AG04450 (cell line): ENCODE data around the gene GPC2. TPM values are rescaled to one million over a fixed set of nuclear protein-coding genes. Genes with fewer than 3 reads are reported as not detected.

ENCODE experiments used
- CTCF ChIA-PET: fragments of 300-600, 350-600 bp; formaldehyde crosslinking; extraction: SDS; loops from one replicate; lab custom pipeline; 2022; ENCODE audit warnings: antibody characterized with exemption, inconsistent platforms; lab: Charles Lee
- POLR2A ChIA-PET: fragments of 350-600 bp; formaldehyde crosslinking; extraction: SDS; loops from one replicate; lab custom pipeline; 2021; ENCODE audit warnings: antibody characterized with exemption, inconsistent platforms; lab: Yijun Ruan, JAX
- DNase-seq: peaks from one replicate; pipeline ENCODE4 v3.0.0-alpha.2; 2011; ENCODE audit warnings: low read depth, low spot score
- H3K27ac ChIP-seq: one replicate; pipeline ENCODE4 v1.5.1; 2012; ENCODE audit warnings: low read depth, low read length, control low read depth
- H3K27me3 ChIP-seq: one replicate; pipeline ENCODE4 v1.6.0; 2012; ENCODE audit warnings: low read length; ENCODE audit not compliant: control insufficient read depth, insufficient read depth
- H3K4me3 ChIP-seq: 2 replicates; pipeline ENCODE4 v1.5.1; 2011; ENCODE audit warnings: mild to moderate bottlenecking, low read depth, low read length, control low read depth
- H3K9me3 ChIP-seq: 2 replicates; pipeline ENCODE4 v1.5.1; 2012; ENCODE audit warnings: low read length; ENCODE audit not compliant: control insufficient read depth, insufficient read depth
- polyA plus RNA-seq: library from polyadenylated mRNA; depleted of rRNA; stranded (reverse); fragments of >200 nt; gene quantifications from 2 replicates; pipeline ENCODE4 v1.2.3, GENCODE V29; 2011
- TF ChIP-seq, protein P1 (sequence below): IDR thresholded peaks from 2 replicates; pipeline ENCODE4 v1.5.1; 2011; ENCODE audit warnings: low read depth, low read length, control low read depth, inconsistent platforms

The GPC2 gene
- polyA plus RNA-seq, 1 experiment: 2.6 TPM

DNA sequence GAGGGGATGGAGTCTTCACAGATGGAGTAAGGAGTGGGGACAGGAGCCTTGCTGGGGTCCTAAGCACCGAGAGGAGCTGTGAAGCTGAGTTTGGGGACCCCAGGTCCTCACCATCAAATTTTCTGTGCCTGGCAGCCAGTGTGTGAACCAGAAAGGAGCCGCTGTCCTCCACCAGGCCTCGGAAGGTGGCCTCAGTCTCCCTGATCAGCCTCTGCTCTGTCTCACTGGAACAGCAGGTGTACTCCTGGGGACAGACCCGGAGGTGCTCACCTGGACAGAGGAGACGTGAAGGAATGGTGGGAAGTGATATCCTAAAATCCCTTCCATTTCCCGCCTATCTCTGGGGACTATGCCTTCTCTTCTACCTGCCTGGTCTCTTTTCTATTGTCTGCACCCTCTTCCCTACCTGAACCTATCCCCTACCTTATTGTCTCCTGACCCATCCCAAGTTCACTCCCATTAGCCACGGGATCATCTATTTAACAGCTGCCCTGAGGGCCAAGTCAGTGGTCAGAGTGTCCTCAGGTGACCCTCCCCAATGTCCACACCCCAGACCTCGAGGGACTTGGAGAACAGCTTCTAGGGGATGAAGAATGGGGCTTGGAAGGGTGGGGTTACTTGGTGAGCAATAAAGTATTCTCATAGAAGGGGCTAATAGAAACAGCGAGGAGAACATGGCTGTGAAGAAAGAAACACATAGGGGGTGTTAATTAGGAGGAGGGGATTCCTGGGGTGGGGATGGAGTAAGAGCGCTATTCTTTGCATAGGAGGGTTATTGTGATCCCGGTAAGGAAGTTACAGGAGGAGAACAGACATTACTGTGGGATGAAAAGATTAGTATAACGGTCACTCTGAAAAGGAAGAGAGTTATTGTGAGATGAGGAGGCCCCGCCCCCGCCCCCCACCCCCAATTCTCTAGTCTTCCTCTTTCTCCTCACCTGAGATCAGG, 811 bp downstream of the GPC2 start:
- POLR2A ChIA-PET: interaction anchor here (0.5 to 0.9 kb wide), 2 partner anchors 28 to 32 kb away, joined by 3 read pairs; partner anchors contain the start of gene LAMTOR4
- no peak for DNase-seq
- Histone ChIP-seq H3K27ac (no peak overlapping the region), H3K4me3 (peak overlapping the region; percentile 92), H3K27me3 (no peaks in the 10 kb centered on the region), H3K9me3 (peaks cover 6% of the 10 kb centered on the region)
- CTCF ChIA-PET: interaction anchor here (0.6 to 3.4 kb wide), 3 partner anchors 13 to 45 kb away, joined by 4 to 20 read pairs (median 11); partner anchors contain the start of gene TRAPPC14
- TF ChIP-seq, protein P1, sequence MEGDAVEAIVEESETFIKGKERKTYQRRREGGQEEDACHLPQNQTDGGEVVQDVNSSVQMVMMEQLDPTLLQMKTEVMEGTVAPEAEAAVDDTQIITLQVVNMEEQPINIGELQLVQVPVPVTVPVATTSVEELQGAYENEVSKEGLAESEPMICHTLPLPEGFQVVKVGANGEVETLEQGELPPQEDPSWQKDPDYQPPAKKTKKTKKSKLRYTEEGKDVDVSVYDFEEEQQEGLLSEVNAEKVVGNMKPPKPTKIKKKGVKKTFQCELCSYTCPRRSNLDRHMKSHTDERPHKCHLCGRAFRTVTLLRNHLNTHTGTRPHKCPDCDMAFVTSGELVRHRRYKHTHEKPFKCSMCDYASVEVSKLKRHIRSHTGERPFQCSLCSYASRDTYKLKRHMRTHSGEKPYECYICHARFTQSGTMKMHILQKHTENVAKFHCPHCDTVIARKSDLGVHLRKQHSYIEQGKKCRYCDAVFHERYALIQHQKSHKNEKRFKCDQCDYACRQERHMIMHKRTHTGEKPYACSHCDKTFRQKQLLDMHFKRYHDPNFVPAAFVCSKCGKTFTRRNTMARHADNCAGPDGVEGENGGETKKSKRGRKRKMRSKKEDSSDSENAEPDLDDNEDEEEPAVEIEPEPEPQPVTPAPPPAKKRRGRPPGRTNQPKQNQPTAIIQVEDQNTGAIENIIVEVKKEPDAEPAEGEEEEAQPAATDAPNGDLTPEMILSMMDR: no peak

- ChIA-PET POLR2A (no interaction called here), CTCF (interaction anchor here (3.4 kb wide), 1 partner anchor 14 kb away, joined by 20 read pairs; no protein-coding TSS in a partner anchor)
- H3K9me3 ChIP-seq: peaks cover 6% of the 10 kb centered on the region
- no peak for DNase-seq
- H3K4me3 ChIP-seq: no peak overlapping the region
- TF ChIP-seq, protein P1: no peak
- no peak overlapping the region for H3K27ac ChIP-seq
- H3K27me3 ChIP-seq: no peaks in the 10 kb centered on the region
Measured at GRCh38 chr7:100175296-100175935, 1.8 kb downstream of the GPC2 start.

- no peak overlapping the region for H3K4me3 ChIP-seq
- peaks cover 6% of the 10 kb centered on the region for H3K9me3 ChIP-seq
- H3K27me3 ChIP-seq: no peaks in the 10 kb centered on the region
- TF ChIP-seq, protein P1: no peak
- no peak for DNase-seq
- ChIA-PET CTCF (no interaction called here), POLR2A (no interaction called here)
- no peak overlapping the region for H3K27ac ChIP-seq
Measured at GRCh38 chr7:100174582-100174981, 2.6 kb downstream of the GPC2 start.

GRCh38 chr7:100173806-100174495, 3.2 kb downstream of the GPC2 start:
- POLR2A ChIA-PET: no interaction called here
- H3K9me3 ChIP-seq: peaks cover 6% of the 10 kb centered on the region
- no peak for DNase-seq
- H3K4me3 ChIP-seq: no peak overlapping the region
- no peak overlapping the region for H3K27ac ChIP-seq
- H3K27me3 ChIP-seq: no peaks in the 10 kb centered on the region
- TF ChIP-seq, protein P1: no peak
- CTCF ChIA-PET: interaction anchor here (0.6 kb wide), 1 partner anchor 40 kb away, joined by 3 read pairs; no protein-coding TSS in a partner anchor
